Measurements from ENCODE around the gene HAP1.

Gene HAP1

GRCh38 chr17:41772218-41772585, 37.8 kb upstream of the HAP1 start:
- H3K36me3 Mint-ChIP-seq (ENCODE audit: low read depth), result peaks cover 45% of the 10 kb centered on the region
- TF ChIP-seq CTCF (IDR thresholded peaks at IDR 0.05), result no peak
- peaks cover 52% of the 10 kb centered on the region for H3K4me1 Mint-ChIP-seq
- H3K27me3 Mint-ChIP-seq (ENCODE audit: low read depth, poor library complexity), result no peaks in the 10 kb centered on the region
- no peak overlapping the region for H3K27ac Mint-ChIP-seq
- DNase-seq, result no peak
- no peaks in the 10 kb centered on the region for H3K9me3 Mint-ChIP-seq
- H3K4me3 Mint-ChIP-seq, result no peak overlapping the region

- Mint-ChIP-seq H3K9me3 (no peaks in the 10 kb centered on the region), H3K4me3 (no peak overlapping the region), H3K27me3 (ENCODE audit: low read depth, poor library complexity) (no peaks in the 10 kb centered on the region), H3K4me1 (peaks cover 48% of the 10 kb centered on the region), H3K36me3 (ENCODE audit: low read depth) (peaks cover 51% of the 10 kb centered on the region), H3K27ac (peak overlapping the region; percentile 57)
- no peak for TF ChIP-seq CTCF (IDR thresholded peaks at IDR 0.05)
- DNase-seq, result no peak
These were observed 37.2 kb upstream of the HAP1 start for GRCh38 chr17:41771389-41772206.

GRCh38 chr17:41769985-41770384, 35.5 kb upstream of the HAP1 start:
- Mint-ChIP-seq H3K27me3 (ENCODE audit: low read depth, poor library complexity) (no peaks in the 10 kb centered on the region), H3K27ac (no peak overlapping the region), H3K4me3 (no peak overlapping the region), H3K9me3 (no peaks in the 10 kb centered on the region), H3K36me3 (ENCODE audit: low read depth) (peaks cover 54% of the 10 kb centered on the region), H3K4me1 (peaks cover 32% of the 10 kb centered on the region)
- no peak for TF ChIP-seq CTCF (IDR thresholded peaks at IDR 0.05)
- DNase-seq, result no peak

- Mint-ChIP-seq H3K9me3 (no peaks in the 10 kb centered on the region), H3K4me3 (no peak overlapping the region), H3K36me3 (ENCODE audit: low read depth) (peaks cover 55% of the 10 kb centered on the region), H3K27me3 (ENCODE audit: low read depth, poor library complexity) (no peaks in the 10 kb centered on the region), H3K27ac (no peak overlapping the region), H3K4me1 (peaks cover 26% of the 10 kb centered on the region)
- TF ChIP-seq CTCF (IDR thresholded peaks at IDR 0.05), result no peak
- no peak for DNase-seq
These were observed 35.0 kb upstream of the HAP1 start for GRCh38 chr17:41769346-41769862.

- DNase-seq, result no peak
- Mint-ChIP-seq H3K4me1 (peaks cover 20% of the 10 kb centered on the region), H3K4me3 (no peak overlapping the region), H3K27ac (peak overlapping the region; percentile 93), H3K9me3 (no peaks in the 10 kb centered on the region), H3K27me3 (ENCODE audit: low read depth, poor library complexity) (no peaks in the 10 kb centered on the region), H3K36me3 (ENCODE audit: low read depth) (peaks cover 61% of the 10 kb centered on the region)
- TF ChIP-seq CTCF (IDR thresholded peaks at IDR 0.05), result no peak
These were observed 34.3 kb upstream of the HAP1 start for GRCh38 chr17:41768682-41769288.
